ES-I3 (cell line): ENCODE results near the gene VIPAS39.

Source experiments
- H3K36me3 ChIP-seq: 2 replicates; pipeline ENCODE4 v1.6.1; 2013; ENCODE audit warnings: mild to moderate bottlenecking, low read length, control low read depth, moderate library complexity; ENCODE audit not compliant: insufficient read depth
- H3K4me1 ChIP-seq: 2 replicates; pipeline ENCODE4 v1.6.1; 2013; ENCODE audit warnings: mild to moderate bottlenecking, control low read depth, low read length; ENCODE audit not compliant: insufficient read depth
- H3K9ac ChIP-seq: 2 replicates; pipeline ENCODE4 v1.6.1; 2013; ENCODE audit warnings: low read depth, mild to moderate bottlenecking, low read length, moderate library complexity
- H3K9me3 ChIP-seq: 2 replicates; pipeline ENCODE4 v1.6.1; 2013; ENCODE audit warnings: mild to moderate bottlenecking, low read length, moderate library complexity; ENCODE audit not compliant: control insufficient read depth, insufficient read depth

The VIPAS39 gene

GRCh38 chr14:77457522-77458248, at the start of gene VIPAS39, which contains the start of gene AHSA1:
TSS of gene VIPAS39 (minus strand) at chr14:77457601. CDS start at chr14:77454102, 3,499 bp downstream.
TSS of gene AHSA1 (plus strand) at chr14:77458093. CDS start at chr14:77458190, 97 bp downstream.
- H3K9ac ChIP-seq, result peak within 1 kb of the TSS; percentile 94
- no peaks in the 10 kb centered on the region for H3K4me1 ChIP-seq
- no peaks in the 10 kb centered on the region for H3K9me3 ChIP-seq
- H3K36me3 ChIP-seq, result peaks cover 8% of the 10 kb centered on the region

GRCh38 chr14:77505031-77505430, 47.6 kb upstream of the VIPAS39 start:
- H3K36me3 ChIP-seq, result no peaks in the 10 kb centered on the region; the same call in 1 of the 2 replicates
- no peak overlapping the region for H3K9ac ChIP-seq
- no peaks in the 10 kb centered on the region for H3K4me1 ChIP-seq
- H3K9me3 ChIP-seq, result no peaks in the 10 kb centered on the region

GRCh38 chr14:77503138-77503537, 45.7 kb upstream of the VIPAS39 start:
- H3K36me3 ChIP-seq, result no peaks in the 10 kb centered on the region; the same call in 1 of the 2 replicates
- H3K4me1 ChIP-seq, result no peaks in the 10 kb centered on the region
- no peak overlapping the region for H3K9ac ChIP-seq
- H3K9me3 ChIP-seq, result no peaks in the 10 kb centered on the region

GRCh38 chr14:77502109-77502782, 44.8 kb upstream of the VIPAS39 start:
- no peaks in the 10 kb centered on the region for H3K9me3 ChIP-seq
- no peak overlapping the region for H3K9ac ChIP-seq
- H3K4me1 ChIP-seq, result no peaks in the 10 kb centered on the region
- H3K36me3 ChIP-seq, result no peaks in the 10 kb centered on the region; the same call in 1 of the 2 replicates

- Histone ChIP-seq H3K9me3 (no peaks in the 10 kb centered on the region), H3K9ac (peak overlapping the region; percentile 74)
These were observed 41.7 kb upstream of the VIPAS39 start for GRCh38 chr14:77498984-77499527.

GRCh38 chr14:77498120-77498979, 40.9 kb upstream of the VIPAS39 start, which contains the start of gene ISM2:
TSS of gene ISM2 (minus strand) at chr14:77498816. CDS start at chr14:77498793, 23 bp downstream.
- Histone ChIP-seq H3K36me3 (no peaks in the 10 kb centered on the region; the same call in 1 of the 2 replicates), H3K4me1 (no peaks in the 10 kb centered on the region), H3K9me3 (no peaks in the 10 kb centered on the region), H3K9ac (peak within 1 kb of the TSS; percentile 74)

More at GRCh38 chr14:77498984-77499527, 41.7 kb upstream of the VIPAS39 start:
- Histone ChIP-seq H3K36me3 (no peaks in the 10 kb centered on the region; the same call in 1 of the 2 replicates), H3K4me1 (no peaks in the 10 kb centered on the region)

- Histone ChIP-seq H3K4me1 (no peaks in the 10 kb centered on the region), H3K9me3 (no peaks in the 10 kb centered on the region), H3K36me3 (no peaks in the 10 kb centered on the region), H3K9ac (no peak overlapping the region)
These were observed 37.9 kb upstream of the VIPAS39 start for GRCh38 chr14:77495334-77495733.

GRCh38 chr14:77491056-77491455, 33.7 kb upstream of the VIPAS39 start:
- Histone ChIP-seq H3K36me3 (no peaks in the 10 kb centered on the region), H3K9me3 (no peaks in the 10 kb centered on the region)

GRCh38 chr14:77490347-77490986, 33.1 kb upstream of the VIPAS39 start:
- H3K36me3 ChIP-seq, result no peaks in the 10 kb centered on the region
- no peaks in the 10 kb centered on the region for H3K9me3 ChIP-seq
- H3K9ac ChIP-seq, result no peak overlapping the region
- no peaks in the 10 kb centered on the region for H3K4me1 ChIP-seq

More at GRCh38 chr14:77491056-77491455, 33.7 kb upstream of the VIPAS39 start:
- Histone ChIP-seq H3K9ac (no peak overlapping the region), H3K4me1 (no peaks in the 10 kb centered on the region)

- H3K9ac ChIP-seq, result no peak overlapping the region
- H3K4me1 ChIP-seq, result no peaks in the 10 kb centered on the region
- no peaks in the 10 kb centered on the region for H3K9me3 ChIP-seq
- no peaks in the 10 kb centered on the region for H3K36me3 ChIP-seq
These were observed 31.6 kb upstream of the VIPAS39 start for GRCh38 chr14:77489041-77489440.

GRCh38 chr14:77488558-77488957, 31.2 kb upstream of the VIPAS39 start:
- Histone ChIP-seq H3K9me3 (no peaks in the 10 kb centered on the region), H3K36me3 (no peaks in the 10 kb centered on the region), H3K4me1 (no peaks in the 10 kb centered on the region), H3K9ac (no peak overlapping the region)

- Histone ChIP-seq H3K36me3 (no peaks in the 10 kb centered on the region), H3K9me3 (no peaks in the 10 kb centered on the region), H3K4me1 (no peaks in the 10 kb centered on the region), H3K9ac (no peak overlapping the region)
These were observed 28.7 kb upstream of the VIPAS39 start for GRCh38 chr14:77485901-77486678.

- Histone ChIP-seq H3K36me3 (no peaks in the 10 kb centered on the region), H3K9me3 (no peaks in the 10 kb centered on the region), H3K4me1 (no peaks in the 10 kb centered on the region), H3K9ac (no peak overlapping the region)
These were observed 27.9 kb upstream of the VIPAS39 start for GRCh38 chr14:77485256-77485655.
